ENCODE data around the gene ACAP3.

The ACAP3 gene

DNA sequence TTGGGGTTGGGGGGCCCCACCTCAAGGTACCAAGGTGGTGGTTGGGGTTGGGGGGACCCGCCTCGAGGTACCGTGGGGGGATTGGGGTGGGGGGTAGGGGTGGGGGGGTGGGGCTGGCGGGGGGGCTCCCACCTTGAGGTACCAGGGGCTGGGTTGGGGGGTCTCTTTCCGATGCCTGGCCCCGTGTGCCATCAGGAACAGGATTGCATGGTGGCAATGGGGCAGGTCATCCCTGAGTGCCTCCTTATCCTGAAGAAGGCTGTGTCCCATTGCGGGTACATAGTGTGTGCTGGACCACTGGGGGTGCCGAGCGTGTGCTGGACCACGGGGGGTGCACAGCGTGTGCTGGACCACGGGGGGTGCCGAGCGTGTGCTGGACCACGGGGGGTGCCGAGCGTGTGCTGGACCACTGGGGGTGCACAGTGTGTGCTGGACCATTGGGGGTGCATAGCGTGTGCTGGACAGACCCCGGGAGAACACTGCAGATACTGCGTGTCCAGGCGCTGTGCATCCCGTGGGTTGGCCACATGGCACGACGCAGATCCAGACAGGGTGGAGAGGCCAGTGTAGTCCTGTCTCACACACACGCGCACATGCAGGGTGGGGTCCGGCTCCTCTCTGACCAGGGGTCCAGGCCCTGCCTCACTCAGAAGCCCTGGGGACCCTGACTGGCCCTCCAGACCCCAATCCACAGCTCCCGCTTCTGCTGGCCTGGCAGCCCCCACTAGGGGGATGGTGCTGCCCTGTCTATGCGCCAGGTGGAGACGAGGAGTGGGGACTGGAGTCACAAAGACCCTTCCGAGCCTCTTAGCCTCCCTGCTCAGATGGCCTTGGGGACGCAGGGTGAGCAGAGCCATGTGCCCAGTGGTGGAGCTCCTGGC lies 23.3 kb downstream of the ACAP3 start:
- no peak for DNase-seq

DNA sequence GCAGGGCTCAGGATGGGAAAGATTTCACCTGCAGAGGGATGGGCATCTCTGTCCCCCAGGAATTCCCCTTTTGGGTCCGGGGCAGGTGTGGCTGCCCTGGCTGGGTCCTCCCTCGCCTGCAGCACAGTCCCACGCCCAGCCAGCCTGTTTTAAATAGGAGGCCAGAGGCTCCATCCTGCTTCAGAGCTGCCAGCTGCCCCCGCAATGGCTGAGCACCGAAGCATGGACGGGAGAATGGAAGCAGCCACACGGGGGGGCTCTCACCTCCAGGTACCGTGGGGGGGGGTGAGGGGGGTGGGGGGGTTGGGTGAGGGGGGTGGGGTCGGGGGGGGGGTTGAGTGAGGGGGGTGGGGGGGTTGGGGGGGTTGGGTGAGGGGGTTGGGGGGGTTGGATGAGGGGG lies 23.9 kb downstream of the ACAP3 start:
- peak; percentile 24 for DNase-seq

DNA sequence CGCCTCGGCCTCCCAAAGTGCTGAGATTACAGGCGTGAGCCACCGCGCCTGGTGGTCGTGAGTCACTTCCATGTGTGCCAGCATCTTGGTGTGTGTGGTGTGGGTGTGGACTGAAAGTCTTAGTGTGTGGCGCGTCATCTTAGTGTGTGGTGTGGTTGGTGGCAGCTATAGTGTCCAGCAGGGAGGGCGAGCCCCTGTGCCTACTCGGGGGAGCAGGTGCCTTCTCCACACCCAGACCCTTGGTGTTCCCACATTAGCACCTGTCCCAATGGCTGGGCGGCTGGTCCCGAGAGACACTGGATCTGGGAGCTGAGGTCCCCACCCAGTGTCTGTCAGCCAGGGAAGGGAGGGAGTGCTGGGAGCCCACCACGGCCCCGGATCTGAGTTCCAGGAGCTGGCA lies 24.7 kb downstream of the ACAP3 start:
- no peak for DNase-seq

DNA sequence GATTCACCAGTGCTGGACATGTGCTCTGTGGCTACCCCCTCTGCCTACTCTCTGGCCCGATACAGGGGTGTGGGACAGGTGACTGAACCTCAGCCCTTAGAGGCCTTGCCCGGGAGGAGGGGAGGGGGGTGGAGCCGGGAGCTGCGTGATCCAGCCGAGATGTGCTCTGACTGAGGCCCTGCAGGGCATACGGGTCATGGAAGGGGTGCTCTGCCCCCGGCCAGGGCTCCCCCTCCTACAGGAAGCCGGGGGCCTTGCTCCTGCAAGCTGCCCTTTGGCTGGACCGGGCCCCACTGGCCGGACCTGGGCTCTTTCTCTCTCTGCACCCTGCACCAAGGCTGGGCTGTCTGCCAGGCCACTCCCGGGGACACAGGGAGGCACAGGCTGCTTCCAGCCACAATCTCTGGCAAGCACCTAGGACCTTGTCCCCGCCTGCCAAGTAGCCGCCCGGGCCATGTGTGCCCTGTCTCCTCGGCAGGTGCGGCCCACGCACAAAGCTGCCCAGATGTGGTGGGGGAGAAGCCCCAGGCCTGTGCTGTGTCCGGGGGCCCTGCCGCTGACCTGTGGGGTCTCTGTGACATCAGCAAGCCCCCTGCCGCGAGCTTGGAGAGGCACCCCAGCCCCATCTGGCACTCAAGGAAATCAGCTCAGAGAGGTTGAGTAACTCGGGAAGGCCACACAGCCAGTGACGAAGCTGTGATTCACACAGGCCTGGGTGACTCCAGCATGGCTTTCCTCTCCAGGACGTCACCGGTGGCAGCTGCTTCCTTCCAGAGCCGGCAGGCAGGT lies 26.0 kb downstream of the ACAP3 start:
- no peak for DNase-seq

DNA sequence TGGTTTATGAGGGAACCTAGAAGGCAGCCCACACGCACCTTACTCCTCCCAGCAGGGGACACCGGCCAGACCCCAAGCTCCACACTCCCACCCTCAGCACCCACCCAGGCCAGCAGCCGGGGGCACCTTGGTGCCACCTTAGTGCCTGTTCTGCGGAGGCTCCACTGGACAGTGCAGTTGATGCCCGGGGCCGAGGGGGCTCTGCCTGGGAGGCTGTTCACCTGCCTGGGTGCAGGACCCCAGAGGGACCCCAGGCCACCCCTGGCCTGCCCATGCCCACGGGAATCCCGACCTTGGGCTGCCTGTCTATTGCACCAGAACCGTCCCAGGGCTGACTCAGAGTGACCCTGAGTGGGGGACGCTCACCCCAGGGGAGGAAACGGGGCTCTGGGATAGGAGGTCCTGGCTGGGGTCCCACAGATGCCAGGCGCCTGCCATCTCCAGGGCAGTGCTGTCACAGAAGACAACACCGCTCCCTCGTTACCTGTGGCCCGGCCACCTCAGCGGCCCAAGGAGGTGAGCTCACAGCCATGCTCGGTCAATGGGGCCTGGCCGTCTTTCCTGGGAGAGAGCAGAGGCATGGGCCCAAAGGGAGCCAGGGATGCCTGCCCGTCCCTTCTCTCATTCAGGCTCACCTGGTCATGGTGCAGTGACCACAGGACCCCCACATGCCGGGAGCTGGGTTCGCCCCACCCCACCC lies 26.8 kb downstream of the ACAP3 start:
- no peak for DNase-seq

DNA sequence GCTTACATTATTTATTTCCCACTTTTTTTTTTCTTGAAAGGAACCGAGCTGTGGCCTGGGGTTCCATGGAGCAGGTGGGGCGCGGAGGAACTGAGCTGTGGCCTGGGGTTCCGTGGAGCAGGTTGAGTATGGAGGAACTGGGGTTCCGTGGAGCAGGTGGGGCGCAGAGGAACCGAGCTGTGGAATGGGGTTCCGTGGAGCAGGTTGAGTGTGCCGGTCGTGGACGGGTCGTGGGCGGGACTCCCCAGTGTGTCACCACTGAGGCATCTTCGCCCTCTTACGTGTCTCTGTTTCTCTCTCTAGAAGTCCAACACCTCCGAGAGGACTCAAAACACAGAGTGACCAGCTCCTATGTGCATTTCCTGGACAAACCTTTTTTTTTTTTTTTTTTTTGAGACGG lies 28.7 kb downstream of the ACAP3 start:
- DNase-seq = no peak

DNA sequence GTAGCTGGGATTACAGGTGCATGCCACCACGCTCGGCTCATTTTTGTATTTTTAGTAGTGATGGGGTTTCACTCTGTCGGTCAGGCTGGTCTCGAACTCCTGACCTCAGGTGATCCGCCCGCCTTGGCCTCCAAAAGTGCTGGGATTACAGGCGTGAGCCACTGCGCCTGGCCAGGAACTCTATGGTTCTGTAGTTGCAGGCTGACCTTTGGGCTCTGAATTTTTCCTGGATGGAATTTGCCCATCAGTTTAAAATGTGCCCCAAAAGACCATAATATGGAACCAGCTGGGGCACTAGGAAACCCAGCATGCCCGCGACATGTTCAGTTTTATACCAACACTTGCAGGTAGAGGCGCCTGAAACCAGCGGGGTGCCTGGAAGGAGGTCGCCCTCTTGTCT lies 29.1 kb downstream of the ACAP3 start:
- DNase-seq = no peak

DNA sequence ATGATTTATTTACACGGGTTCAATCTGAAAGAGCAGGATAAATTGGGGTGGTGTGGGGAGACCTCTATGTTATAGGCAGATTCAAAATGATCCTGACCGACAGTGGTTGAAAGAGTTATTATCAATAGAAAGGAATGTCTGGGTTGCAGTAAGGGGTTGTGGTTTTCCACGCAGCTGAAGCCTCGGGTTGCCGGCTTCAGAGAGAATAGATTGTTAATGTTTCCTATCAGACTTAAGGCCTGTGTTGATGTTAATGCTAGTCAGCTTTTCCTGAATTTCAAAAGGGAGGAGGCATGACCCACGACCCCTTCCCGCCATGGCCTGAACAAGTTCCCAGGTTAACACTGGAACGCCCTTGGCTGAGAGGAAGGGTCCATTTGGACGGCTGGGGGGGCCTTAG lies 31.9 kb downstream of the ACAP3 start:
- DNase-seq = no peak

DNA sequence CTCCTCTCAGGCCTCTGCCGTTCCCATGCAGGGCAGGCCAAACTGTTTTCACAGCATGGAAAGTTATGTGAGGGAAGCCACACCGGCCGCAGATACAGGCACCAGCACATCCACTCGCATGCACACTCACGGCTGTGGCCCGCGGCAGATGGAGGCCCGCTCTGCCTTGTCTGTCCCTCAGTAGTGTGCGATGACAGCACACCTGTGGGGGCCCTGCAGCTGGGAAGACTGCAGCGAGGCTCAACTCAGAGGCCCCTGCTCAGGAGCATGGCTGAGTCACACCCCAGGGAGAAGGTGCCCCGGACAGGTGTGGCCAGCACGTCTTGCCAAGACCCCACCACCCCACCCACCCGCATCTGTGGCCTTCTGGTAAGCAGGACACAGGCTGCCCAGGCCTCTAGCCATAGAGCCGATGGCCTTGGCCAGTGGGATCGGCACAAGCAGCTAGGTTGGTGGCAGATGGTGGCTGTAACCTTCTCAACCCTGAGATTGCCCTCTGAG lies 32.7 kb downstream of the ACAP3 start:
- DNase-seq = no peak

DNA sequence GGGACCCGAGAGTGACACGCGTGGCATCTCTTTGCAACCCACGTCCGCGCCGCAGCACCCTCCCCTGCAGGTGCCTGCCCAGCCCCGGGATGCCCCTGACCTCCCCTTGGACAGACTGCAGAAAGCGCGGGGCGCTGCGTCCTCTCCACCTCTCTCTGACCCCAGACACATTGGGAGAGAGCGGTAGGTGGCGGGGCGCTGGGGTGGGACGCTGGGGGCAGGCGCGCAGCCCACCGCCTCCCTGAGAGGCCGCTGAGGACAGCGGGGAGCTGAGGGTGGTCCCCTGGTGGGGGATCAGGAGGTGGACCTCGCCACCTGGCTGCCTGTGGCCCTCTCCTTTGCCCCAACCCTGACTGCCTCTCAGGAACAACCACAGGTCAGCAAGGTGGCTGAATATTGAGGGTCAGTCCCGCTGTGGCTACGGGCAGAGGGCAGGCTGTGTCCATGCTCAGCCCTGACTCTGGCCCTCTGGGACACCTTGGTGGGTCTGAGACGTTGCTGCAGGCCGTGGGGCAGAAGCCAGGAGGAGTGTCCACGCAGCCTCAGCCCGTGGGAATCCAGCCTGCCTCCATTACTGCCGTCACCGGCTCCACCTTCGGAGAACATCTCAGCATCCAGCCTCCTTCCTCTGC lies 33.3 kb downstream of the ACAP3 start:
- no peak for DNase-seq

DNA sequence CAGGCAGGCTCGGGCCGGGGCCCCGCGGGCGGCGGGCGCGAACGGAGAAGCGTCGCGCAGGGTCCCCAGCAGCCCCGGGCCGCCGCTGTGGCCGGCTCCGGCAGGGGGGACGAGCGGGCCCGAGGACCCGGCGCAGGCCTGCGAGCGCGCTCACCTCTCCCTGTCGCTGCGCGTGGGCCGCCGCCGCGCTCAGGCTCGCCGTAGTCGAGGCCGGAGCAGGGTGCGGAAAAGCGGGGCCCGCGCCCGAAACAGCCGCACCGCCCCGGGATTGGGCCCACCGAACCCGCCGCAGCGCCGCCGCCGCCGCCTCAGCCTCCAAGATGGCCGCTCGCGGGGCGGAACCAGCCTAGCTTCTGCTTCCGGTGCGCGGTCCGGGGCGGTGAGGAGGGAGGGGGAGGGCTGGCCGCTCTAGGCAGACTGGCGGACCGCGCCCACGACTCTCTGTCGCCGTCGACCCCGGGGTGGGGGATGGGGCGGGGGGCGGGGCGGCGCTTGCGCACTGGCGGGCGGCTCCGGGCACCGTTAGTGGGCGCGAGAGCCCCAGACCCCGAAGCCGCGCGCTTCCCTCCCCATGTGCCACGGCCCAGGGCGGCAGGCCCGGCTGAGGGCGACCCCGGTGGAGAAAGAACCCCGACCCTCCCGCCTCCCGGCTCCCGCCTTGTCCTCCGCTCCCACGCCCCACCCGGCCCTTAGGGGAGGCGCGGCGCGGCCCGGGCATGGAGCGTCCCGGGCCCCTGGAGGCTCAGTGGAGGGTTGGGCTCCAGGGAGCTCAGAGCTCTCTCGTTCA lies 34.0 kb downstream of the ACAP3 start, which contains the start of gene UBE2J2:
UBE2J2 (minus strand) TSS at position 343 of the 787 bp plus-strand sequence. CDS start 5,862 bp downstream, outside the sequence.
- DNase-seq = peak; percentile 94

DNA sequence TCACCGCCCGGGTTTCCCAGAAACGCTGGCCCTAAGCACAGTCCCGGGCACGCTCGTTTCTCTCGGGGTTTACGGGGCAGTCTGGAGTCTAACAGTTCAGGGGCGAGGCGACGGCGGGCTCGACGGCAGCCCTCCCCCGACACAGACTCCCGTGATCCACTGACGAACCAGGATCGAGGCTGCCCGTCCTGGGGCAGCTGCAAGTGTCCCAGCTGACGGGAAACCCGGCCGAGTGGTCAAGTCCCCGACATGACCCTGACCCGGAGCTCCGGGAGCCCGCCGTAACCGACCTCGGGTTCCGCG lies 34.6 kb downstream of the ACAP3 start:
- DNase-seq = peak; percentile 13

DNA sequence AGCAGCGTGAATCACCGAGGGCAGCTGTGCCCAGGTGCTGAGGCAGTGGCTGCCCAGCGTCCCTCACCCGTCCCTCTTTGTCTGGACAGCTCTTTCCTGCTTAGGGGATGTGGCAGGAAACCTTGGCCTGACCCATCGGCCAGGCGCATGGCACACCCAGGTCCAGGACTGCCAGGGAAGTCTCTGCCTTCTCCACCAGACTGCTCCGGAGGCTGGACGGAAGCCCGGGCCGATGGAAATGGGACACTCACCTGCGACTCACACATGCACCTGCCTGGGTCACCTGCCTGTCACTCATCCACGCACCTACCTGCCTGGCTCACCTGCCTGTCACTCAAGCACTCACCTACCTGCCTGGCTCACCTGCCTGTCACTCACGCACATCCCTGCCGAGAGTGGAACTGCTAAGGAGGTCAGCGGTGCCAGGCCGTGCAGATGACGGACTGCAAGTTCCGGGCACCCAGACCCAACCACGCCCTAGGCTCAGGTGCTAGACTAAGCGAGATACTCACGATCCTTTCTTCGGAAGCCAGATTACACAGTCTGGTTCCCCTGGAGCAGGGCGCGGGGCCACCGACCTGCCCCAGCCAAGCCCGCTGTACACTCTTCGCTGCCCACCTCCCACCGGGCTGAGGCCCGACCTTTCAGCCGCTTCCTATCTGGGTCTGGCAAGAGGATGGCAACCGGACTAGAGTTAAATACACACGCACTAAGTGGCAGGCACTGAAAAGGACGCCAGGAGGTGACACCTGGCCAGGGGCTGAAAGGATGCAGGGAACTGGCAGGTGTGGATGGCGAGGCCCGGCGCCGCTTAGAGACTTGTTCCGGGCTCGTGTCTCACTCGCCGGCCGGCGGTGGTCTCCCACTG lies 35.2 kb downstream of the ACAP3 start:
- no peak for DNase-seq

DNA sequence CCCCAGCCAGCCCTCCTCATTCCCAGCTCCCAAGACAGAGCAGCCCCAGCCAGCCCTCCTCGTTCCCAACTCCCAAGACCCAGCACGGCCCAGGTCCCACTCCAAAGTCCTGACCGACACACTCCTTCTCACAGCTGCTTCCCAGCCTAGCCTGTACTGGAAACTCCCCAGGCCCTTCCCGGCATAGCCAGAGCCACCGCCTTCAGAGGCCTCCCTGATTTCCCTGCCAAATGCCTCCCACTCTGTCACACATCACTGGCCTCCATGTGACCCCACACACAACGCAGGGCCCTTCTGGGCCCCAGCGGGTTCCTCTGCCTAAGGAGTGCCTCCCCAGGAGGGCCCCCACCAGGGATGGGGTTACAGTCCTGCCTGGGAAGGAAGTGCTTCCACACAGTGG lies 36.9 kb downstream of the ACAP3 start:
- no peak for DNase-seq

DNA sequence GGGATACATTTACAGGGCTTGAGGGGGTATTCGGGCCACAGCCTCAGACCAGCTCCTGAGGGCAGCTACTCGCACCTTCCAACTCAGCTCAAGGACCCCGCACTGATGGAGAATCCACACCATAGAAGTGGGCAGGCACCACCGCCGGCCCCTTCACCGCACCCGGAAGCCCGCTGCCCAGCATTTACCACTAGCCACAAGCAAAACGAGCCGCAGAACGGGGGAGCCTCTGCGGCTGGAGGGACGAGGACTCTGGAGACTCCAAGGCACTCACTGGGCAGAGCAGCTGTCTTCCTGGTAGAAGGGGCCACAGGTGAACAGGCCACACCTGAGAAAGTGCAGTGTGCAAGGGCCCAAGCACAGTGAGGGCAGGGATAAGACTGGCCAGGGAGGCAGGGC lies 39.4 kb downstream of the ACAP3 start:
- no peak for DNase-seq

DNA sequence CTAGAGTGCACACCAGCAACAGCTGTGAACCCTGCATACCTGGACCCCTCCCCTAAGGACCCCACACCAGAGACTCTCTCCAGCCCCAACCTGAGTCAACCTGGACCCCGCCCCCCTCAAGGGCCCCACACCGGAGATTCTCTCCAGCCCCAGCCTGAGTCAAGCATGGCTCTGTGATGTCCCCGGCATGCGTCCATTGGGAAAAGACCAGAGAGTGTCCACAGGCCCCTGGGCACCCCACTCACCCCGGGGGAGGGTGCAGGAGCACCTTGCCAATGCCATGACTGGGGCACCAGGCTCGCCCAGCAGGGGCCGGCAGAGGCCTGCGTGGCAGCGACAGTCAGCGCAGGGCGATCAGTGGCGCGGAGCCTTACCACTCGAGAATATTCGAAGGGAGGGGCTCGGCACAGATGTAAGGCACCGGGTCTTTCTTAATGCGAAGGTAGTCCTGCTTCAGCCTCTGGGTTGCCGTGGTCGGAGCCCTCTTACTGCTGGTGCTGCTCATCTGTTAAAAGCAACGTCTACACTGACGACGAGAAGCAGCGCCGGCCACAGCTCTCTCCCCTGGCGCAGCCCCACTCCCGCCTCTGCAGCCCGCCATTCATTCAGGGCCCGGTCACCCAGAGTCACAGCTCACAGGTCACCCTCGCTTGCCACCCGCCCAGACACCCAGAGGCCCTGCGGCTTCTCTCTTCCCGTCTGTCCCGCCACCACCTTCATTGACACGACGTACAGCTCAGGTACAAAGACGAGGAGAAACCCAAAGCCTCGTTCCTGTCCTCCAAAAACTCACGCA lies 40.0 kb downstream of the ACAP3 start:
- DNase-seq = no peak

DNA sequence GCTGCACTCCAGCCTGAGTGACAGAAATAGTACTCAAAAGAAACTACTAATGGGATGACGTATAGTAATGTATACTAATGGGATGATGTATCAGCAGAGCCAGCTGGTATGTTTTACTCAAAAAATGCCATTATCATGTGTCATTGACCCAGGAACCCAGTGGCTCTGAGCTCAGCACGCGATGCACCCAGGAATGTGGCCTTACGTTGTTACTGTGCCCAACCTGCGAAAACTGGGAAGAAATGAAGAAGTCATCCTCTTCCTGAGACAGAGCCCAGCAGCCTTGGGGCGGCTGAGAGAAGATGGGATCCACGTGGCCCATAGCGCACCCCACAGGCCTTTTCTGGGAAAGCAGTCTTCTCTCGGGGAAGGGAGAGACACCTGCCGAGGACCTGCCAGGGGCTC lies 42.9 kb downstream of the ACAP3 start:
- DNase-seq = no peak

DNA sequence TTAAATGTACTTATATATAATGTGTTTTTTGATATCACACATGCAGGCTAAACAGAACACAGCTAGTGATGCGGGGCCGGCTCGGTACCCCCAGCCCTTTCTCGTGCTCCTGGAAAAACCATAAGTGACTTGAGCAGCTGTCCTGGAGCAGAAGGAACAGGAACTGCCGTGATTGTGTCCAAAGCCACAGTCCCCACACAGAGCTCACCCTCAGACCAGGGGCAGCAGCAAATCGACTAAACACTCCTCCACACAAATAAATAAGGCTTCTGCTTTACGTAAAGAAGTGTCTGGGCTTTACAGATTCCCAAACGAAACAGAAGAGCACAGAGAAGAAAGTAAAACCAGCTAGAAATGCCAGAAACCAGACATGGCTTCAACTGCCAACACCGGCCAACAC lies 43.7 kb downstream of the ACAP3 start:
- no peak for DNase-seq

DNA sequence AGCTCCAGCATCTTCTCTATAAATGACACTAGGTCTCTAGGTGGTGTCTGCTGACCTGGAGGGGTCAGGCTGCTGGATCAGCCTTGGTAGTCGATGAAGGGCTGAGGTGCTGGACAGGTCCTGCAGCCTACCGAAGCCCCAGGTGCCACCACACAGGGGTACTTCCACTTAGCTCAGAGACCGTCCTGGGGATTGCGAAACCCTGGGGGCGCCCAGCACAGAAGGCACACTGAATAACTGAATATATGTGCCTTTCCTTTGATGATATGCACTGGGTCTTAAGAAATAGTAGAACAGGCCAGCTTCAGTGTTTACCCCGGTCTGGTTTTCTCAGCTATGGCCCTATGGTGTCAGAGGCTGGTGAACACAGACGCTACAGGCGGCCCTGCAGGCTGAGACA lies 45.0 kb downstream of the ACAP3 start:
- no peak for DNase-seq

DNA sequence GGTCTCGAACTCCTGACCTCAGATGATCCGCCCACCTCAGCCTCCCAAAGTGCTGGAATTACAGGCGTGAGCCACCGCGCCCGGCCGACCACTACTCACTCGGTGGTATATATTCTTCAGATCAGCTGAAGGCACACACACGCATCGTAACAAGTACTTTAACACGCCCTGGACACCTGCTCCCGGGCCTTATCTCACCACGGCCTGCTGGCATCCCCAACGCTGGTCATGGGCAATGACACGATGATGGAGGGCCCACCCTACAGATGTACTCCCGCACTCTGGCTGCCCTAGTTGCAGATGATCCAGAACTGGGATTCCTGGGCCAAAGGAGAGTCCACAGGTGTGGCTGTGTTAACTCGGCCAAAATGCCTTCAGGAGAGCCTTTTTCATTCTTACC lies 45.7 kb downstream of the ACAP3 start:
- no peak for DNase-seq

All from eye (tissue), 1 donor.